Ovary (tissue), 9 donors: ENCODE results near the gene COL26A1. TPM values are rescaled to one million over a fixed set of nuclear protein-coding genes. Genes with fewer than 3 reads are reported as not detected.

Source experiments
- DNase-seq, 5 donors: peaks; one replicate each; pipeline ENCODE4 v3.0.0-alpha.2; 2019 to 2020
- H3K27ac ChIP-seq, 2 donors: fragments of 200-600 bp; one replicate each; pipeline versions ENCODE4 v1.5.1 to v1.8.0; 2019 to 2022
- H3K27me3 ChIP-seq: fragments of 200-600 bp; one replicate; pipeline ENCODE4 v1.8.0; 2022
- H3K36me3 ChIP-seq: fragments of 200-600 bp; sonication (generic); one replicate; pipeline ENCODE4 v1.5.1; 2019
- H3K4me1 ChIP-seq: one replicate; pipeline ENCODE4 v1.8.1; 2013; ENCODE audit warnings: mild to moderate bottlenecking, moderate library complexity; ENCODE audit not compliant: insufficient read depth
- H3K4me3 ChIP-seq: fragments of 200-600 bp; sonication (generic); one replicate; pipeline ENCODE4 v1.5.1; 2017
- H3K9me3 ChIP-seq, 2 donors: fragments of 200-600 bp in 1 of 2; sonication (generic) in 1 of 2; one replicate each; pipeline versions ENCODE4 v1.5.1 to v1.8.1; 2013 to 2019; ENCODE audit warnings: mild to moderate bottlenecking in 1 of 2, moderate library complexity in 1 of 2
- CTCF ChIP-seq, 3 donors: fragments of 450-650 bp in 2 of 3; fragments of 200-600 bp in 1 of 3; IDR thresholded peaks; one replicate each; pipeline versions ENCODE4 v1.5.1 to v1.8.0; 2016 to 2022; ENCODE audit warnings: antibody characterized with exemption in 3 of 3, mild to moderate bottlenecking in 1 of 3
- EP300 ChIP-seq: sonication (generic); formaldehyde crosslinking; IDR thresholded peaks from one replicate; pipeline ENCODE4 v1.6.1; 2017; ENCODE audit warnings: antibody characterized with exemption
- POLR2A ChIP-seq: fragments of 450-650 bp; IDR thresholded peaks from one replicate; pipeline ENCODE4 v1.6.1; 2017; ENCODE audit warnings: antibody characterized with exemption, mild to moderate bottlenecking, moderate library complexity
- WGBS, 3 donors: extraction: QIAGEN DNeasy Blood & Tissue Kit in 1 of 3; methylation state at CpG; one replicate each; pipeline versions ENCODE4 v1.1.5 to v1.1.7; 2013 to 2017; 5-methylcytosine and 5-hydroxymethylcytosine counted together
- intact Hi-C, 4 donors: fragments of 100-400 bp; cut with DNase I; formaldehyde crosslinking; loops; one replicate each; pipeline versions ENCODE4 v1.11.0 to v1.15.1; 2022 to 2023
- polyA plus RNA-seq, 2 donors: library from polyadenylated mRNA; stranded (reverse); fragments of 200-250 nt in 1 of 2; fragments of 350-450 nt in 1 of 2; fragmentation: Illumina TruSeq in 1 of 2; extraction: RNeasy Lipid Tissue Mini Kit (QIAGEN cat#74804) in 1 of 2; gene quantifications; one replicate each; pipeline ENCODE4 v1.2.3, GENCODE V29; 2013 to 2014
- total RNA-seq, 7 donors: library from RNA; depleted of rRNA in 2 of 7; stranded (reverse); fragments of >200 nt in 2 of 7; fragmentation: NEBNext Ultra II Directional in 3 of 7; extraction: Animal tissue kit (Norgen Biotek cat#: 25700) in 3 of 7; gene quantifications; one replicate each; pipeline versions ENCODE4 v1.1.0 to v1.2.4, GENCODE V29; 2016 to 2023
- donor health status: DM: no; HTN: no; CAD: no; lungs with moderate emphysema.
- donor health status: DM: no; HTN: no; CAD: no.
- donor health status: Bipolar disorder and iron deficiency.
- donor health status: DM: yes; HTN: yes; CAD: no.
- donor health status: DM: no; HTN: no; CAD: no.
- donor health status: DM: yes; HTN: yes; CAD: no.

The COL26A1 gene
- total and polyA plus RNA-seq, 9 donors, result 0.17 to 2.3 (median 0.40) TPM

GRCh38 chr7:101562531-101563197 lies 200.0 kb downstream of the COL26A1 start:
- Histone ChIP-seq H3K27ac (no peak overlapping the region), H3K36me3 (no peaks in the 10 kb centered on the region), H3K9me3 (no peaks in the 10 kb centered on the region), H3K4me3 (no peak overlapping the region), H3K4me1 (no peaks in the 10 kb centered on the region), H3K27me3 (no peaks in the 10 kb centered on the region)
- intact Hi-C loops, result loop anchor here in 1 of 4 donors (10.0 kb wide), 1 partner anchor 92 kb away; no protein-coding TSS in a partner anchor
- no peak for DNase-seq
- WGBS, 3 donors, result 38 to 51% (median 39%) methylated on average over 15 of the region's 15 CpGs
- TF ChIP-seq CTCF (IDR thresholded peaks at IDR 0.05), result no peak
- no peak for TF ChIP-seq EP300
- TF ChIP-seq POLR2A, result no peak

- Histone ChIP-seq H3K9me3 (no peaks in the 10 kb centered on the region), H3K36me3 (no peaks in the 10 kb centered on the region), H3K4me3 (no peak overlapping the region), H3K27me3 (no peaks in the 10 kb centered on the region), H3K27ac (no peak overlapping the region), H3K4me1 (no peaks in the 10 kb centered on the region)
- WGBS, 3 donors, result 45 to 74% (median 47%) methylated on average over 14 to 15 of the region's 15 CpGs
- TF ChIP-seq EP300, result no peak
- no peak for TF ChIP-seq POLR2A
- TF ChIP-seq CTCF (IDR thresholded peaks at IDR 0.05), result no peak
- DNase-seq, result no peak
- intact Hi-C loops, result loop anchor here in 1 of 4 donors (10.0 kb wide), 1 partner anchor 91 kb away; no protein-coding TSS in a partner anchor
Observed at GRCh38 chr7:101563198-101563901, 200.7 kb downstream of the COL26A1 start.

GRCh38 chr7:101563943-101564777 lies 201.5 kb downstream of the COL26A1 start:
- WGBS, 3 donors, result 70 to 74% (median 72%) methylated on average over 23 of the region's 23 CpGs
- Histone ChIP-seq H3K27ac (no peak overlapping the region), H3K9me3 (no peaks in the 10 kb centered on the region), H3K27me3 (no peaks in the 10 kb centered on the region), H3K4me3 (no peak overlapping the region), H3K36me3 (no peaks in the 10 kb centered on the region), H3K4me1 (no peaks in the 10 kb centered on the region)
- no peak for DNase-seq
- intact Hi-C loops, result loop anchor here in 1 of 4 donors (10.0 kb wide), 1 partner anchor 91 kb away; no protein-coding TSS in a partner anchor
- TF ChIP-seq CTCF (IDR thresholded peaks at IDR 0.05), result no peak
- TF ChIP-seq POLR2A, result no peak
- TF ChIP-seq EP300, result no peak

GRCh38 chr7:101564778-101565211 lies 202.1 kb downstream of the COL26A1 start:
- no peaks in the 10 kb centered on the region for H3K27me3 ChIP-seq
- TF ChIP-seq EP300 (no peak), CTCF (IDR thresholded peaks at IDR 0.05) (no peak), POLR2A (no peak)
- H3K9me3 ChIP-seq, result no peaks in the 10 kb centered on the region
- no peaks in the 10 kb centered on the region for H3K4me1 ChIP-seq
- no peak for DNase-seq
- H3K27ac ChIP-seq, result no peak overlapping the region
- whole genome bisulfite sequencing, 3 donors, result 21 to 35% (median 28%) methylated on average over 16 of the region's 16 CpGs
- intact Hi-C loops, result loop anchor here in 1 of 4 donors (10.0 kb wide), 1 partner anchor 90 kb away; no protein-coding TSS in a partner anchor
- no peaks in the 10 kb centered on the region for H3K36me3 ChIP-seq
- no peak overlapping the region for H3K4me3 ChIP-seq
